Endothelial cell of umbilical vein (primary cell): ENCODE results near the gene GGT6. TPM values are rescaled to one million over a fixed set of nuclear protein-coding genes. Genes with fewer than 3 reads are reported as not detected.

Source experiments
- BruUV-seq: library from RNA; stranded (reverse); fragments of 400-500 nt; replicated peaks from 2 replicates; lab custom pipeline; 2021; lab: Mats Ljungman, UMichigan
- CTCF ChIA-PET: fragments of 300-600, 350-600 bp; sonication (Branson Sonifier 250); formaldehyde crosslinking; loops from one replicate; lab custom pipeline; 2021; ENCODE audit warnings: antibody characterized with exemption, inconsistent platforms; lab: Charles Lee
- POLR2A ChIA-PET: fragments of 300-600, 350-600 bp; sonication (Branson Sonifier 250); formaldehyde crosslinking; loops from one replicate; lab custom pipeline; 2021; ENCODE audit warnings: antibody characterized with exemption, inconsistent platforms; lab: Charles Lee
- DNase-seq: peaks from one replicate; pipeline ENCODE4 v3.0.0-alpha.2; 2011; ENCODE audit warnings: low read depth, low spot score
- FAIRE-seq: peaks from 2 replicates; lab custom pipeline; 2011; peaks lifted over from hg19 to GRCh38; lab: Jason Lieb, UNC
- H2AFZ ChIP-seq: 2 replicates; pipeline ENCODE4 v1.6.0; 2012; ENCODE audit warnings: low read depth, low read length, control low read depth, inconsistent platforms
- H3K27ac ChIP-seq: 2 replicates; pipeline ENCODE4 v1.5.1; 2011; ENCODE audit warnings: low read depth, mild to moderate bottlenecking, control low read depth, low read length, moderate library complexity; ENCODE audit not compliant: insufficient read depth
- H3K27me3 ChIP-seq, 2 experiments: 2 replicates each; pipeline versions ENCODE4 v1.6.0 to v1.6.1; 2011; ENCODE audit warnings: low read length in 2 of 2, mixed read lengths in 1 of 2; ENCODE audit not compliant: control insufficient read depth in 2 of 2, insufficient read depth in 2 of 2
- H3K36me3 ChIP-seq, 2 experiments: 2 replicates in 1 of 2; 3 replicates in 1 of 2; pipeline ENCODE4 v1.5.1; 2011; ENCODE audit warnings: low read length in 2 of 2, mild to moderate bottlenecking in 1 of 2, moderate library complexity in 1 of 2; ENCODE audit not compliant: control insufficient read depth in 2 of 2, insufficient read depth in 2 of 2; ENCODE audit errors: extremely low read depth in 1 of 2
- H3K4me1 ChIP-seq: 3 replicates; pipeline ENCODE4 v1.5.1; 2011; ENCODE audit warnings: mild to moderate bottlenecking, low read length; ENCODE audit not compliant: control insufficient read depth, insufficient read depth; ENCODE audit errors: extremely low read depth
- H3K4me2 ChIP-seq: 2 replicates; pipeline ENCODE4 v1.6.1; 2011; ENCODE audit warnings: low read length, control low read depth, mixed read lengths; ENCODE audit not compliant: insufficient read depth
- H3K4me3 ChIP-seq, 3 experiments: fragments of 200-600 bp in 1 of 3; sonication (generic), shearing (Covaris generic) in 1 of 3; replicated peaks in 1 of 3; 2 replicates each; pipeline ENCODE4 v1.5.1; 2011 to 2016; ENCODE audit warnings: control low read depth in 3 of 3, low read length in 3 of 3, mild to moderate bottlenecking in 2 of 3, inconsistent platforms in 1 of 3, low read depth in 1 of 3, moderate library complexity in 1 of 3; ENCODE audit not compliant: insufficient read depth in 1 of 3
- H3K79me2 ChIP-seq: 2 replicates; pipeline ENCODE4 v1.6.0; 2012; ENCODE audit warnings: low read length, inconsistent platforms; ENCODE audit not compliant: control insufficient read depth, insufficient read depth
- H3K9ac ChIP-seq: replicated peaks from 2 replicates; pipeline ENCODE3; 2011; ENCODE audit warnings: low read length, control low read depth; ENCODE audit not compliant: insufficient read depth; ENCODE audit errors: extremely low read depth
- H3K9me1 ChIP-seq: replicated peaks from 3 replicates; pipeline ENCODE4 v1.6.0; 2011; ENCODE audit warnings: mild to moderate bottlenecking, low read length; ENCODE audit not compliant: control insufficient read depth, insufficient read depth; ENCODE audit errors: extremely low read depth
- H3K9me3 ChIP-seq: replicated peaks from 2 replicates; pipeline ENCODE4 v1.5.1; 2012; ENCODE audit warnings: low read length, inconsistent platforms; ENCODE audit not compliant: control insufficient read depth, insufficient read depth
- H4K20me1 ChIP-seq: replicated peaks from 2 replicates; pipeline ENCODE3; 2011; ENCODE audit warnings: mild to moderate bottlenecking, low read length; ENCODE audit not compliant: control insufficient read depth, insufficient read depth; ENCODE audit errors: extremely low read depth
- EZH2 ChIP-seq: IDR thresholded peaks from 2 replicates; pipeline ENCODE4 v1.6.1; 2012; ENCODE audit warnings: borderline replicate concordance, low read depth, mild to moderate bottlenecking, moderate library complexity, low read length, inconsistent platforms; ENCODE audit not compliant: severe bottlenecking
- JUN ChIP-seq: IDR thresholded peaks from 2 replicates; pipeline ENCODE4 v1.6.1; 2011; ENCODE audit warnings: borderline replicate concordance, low read depth; ENCODE audit not compliant: insufficient read length, insufficient read depth
- MYC ChIP-seq: IDR thresholded peaks from one replicate; pipeline ENCODE4 v1.6.1; 2011; ENCODE audit warnings: mild to moderate bottlenecking, low read depth, low read length
- POLR2AphosphoS5 ChIP-seq: IDR thresholded peaks from 2 replicates; pipeline ENCODE4 v1.6.1; 2012; ENCODE audit warnings: low read depth, mild to moderate bottlenecking, control low read depth, low read length, moderate library complexity; ENCODE audit not compliant: insufficient read depth
- dilution Hi-C: fragments of 300-500 bp; cut with MboI; formaldehyde crosslinking; loops from one replicate; pipeline ENCODE4 v1.15.0; 2019; ENCODE audit warnings: low sequenced_read_pairs; ENCODE audit not compliant: extremely low pct_ligation_motif_present
- intact Hi-C: fragments of 100-400 bp; cut with micrococcal nuclease; formaldehyde crosslinking; loops from one replicate; pipeline ENCODE4 v1.10.0; 2022
- polyA plus RNA-seq, 4 experiments: library from polyadenylated mRNA; depleted of rRNA in 3 of 4; stranded (reverse) in 3 of 4; unstranded in 1 of 4; fragments of >200 nt; gene quantifications; 2 replicates each; pipeline versions ENCODE4 v1.2.1 to v1.2.3, GENCODE V29; 2011 to 2012; ENCODE audit warnings: missing spikeins in 1 of 4
- total RNA-seq: library from RNA; stranded (reverse); gene quantifications from 2 replicates; pipeline ENCODE4 v1.2.3, GENCODE V29; 2021
- TF ChIP-seq, protein P1 (sequence below), 2 donors: IDR thresholded peaks; 1 replicate in 1 of 2; 2 replicates in 1 of 2; pipeline ENCODE4 v1.5.1; 2011; ENCODE audit warnings: low read length in 2 of 2, mild to moderate bottlenecking in 2 of 2, moderate library complexity in 2 of 2, control low read depth in 1 of 2, inconsistent platforms in 1 of 2, low read depth in 1 of 2; ENCODE audit not compliant: insufficient read depth in 1 of 2; ENCODE audit errors: extremely low read depth in 1 of 2
- TF ChIP-seq, protein P2 (sequence below): IDR thresholded peaks from 2 replicates; pipeline ENCODE4 v1.6.1; 2011; ENCODE audit not compliant: insufficient read depth, insufficient read length

The GGT6 gene
- total and polyA plus RNA-seq, 2 donors (not counting 3 experiments of a cell fraction or from before 2014, with no cell fraction given): not detected

DNA sequence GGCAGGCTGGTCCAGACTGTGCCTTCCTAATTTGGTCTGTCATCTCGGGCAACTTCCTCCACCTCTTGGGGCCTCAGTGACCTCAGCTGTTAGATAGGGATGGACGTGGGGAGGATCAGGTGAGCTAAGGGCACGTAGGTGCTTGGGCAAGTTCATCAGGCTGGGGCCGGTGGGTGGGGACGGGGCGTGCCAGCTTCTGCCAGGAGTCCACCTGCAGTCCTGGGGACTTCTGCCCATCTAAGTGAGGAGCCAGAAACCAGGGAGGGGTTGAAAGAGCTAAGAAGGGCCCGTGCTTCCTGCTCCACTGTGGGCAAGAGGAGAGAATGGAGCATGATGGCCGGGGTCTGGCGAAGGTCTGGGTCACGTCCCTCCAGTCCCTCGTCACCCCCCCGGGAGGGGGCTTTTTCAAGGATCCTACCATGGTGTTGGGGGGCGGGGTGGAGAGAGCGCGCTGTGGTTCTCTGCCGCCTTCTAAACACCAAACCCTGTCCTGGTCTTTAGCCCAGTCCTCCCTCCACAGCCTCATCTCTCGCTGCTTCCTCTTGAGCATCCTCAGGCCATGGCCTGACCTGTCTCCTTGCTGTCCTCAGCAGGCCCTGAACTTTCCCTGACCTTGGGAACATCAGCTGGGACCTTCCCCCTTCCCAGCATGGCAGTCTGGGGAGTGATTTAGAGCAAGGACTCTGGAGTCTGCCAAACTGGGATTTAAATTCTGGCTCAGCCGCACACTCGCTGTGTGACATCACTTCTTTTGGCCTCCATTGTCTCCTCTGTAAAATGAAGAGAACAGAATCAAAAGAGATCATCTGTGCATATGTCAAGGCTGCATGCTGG lies 40.1 kb downstream of the GGT6 start:
- Histone ChIP-seq H3K9ac (no peak overlapping the region), H4K20me1 (no peaks in the 10 kb centered on the region), H3K4me1 (peaks cover 21% of the 10 kb centered on the region), H3K27me3 (no peaks in the 10 kb centered on the region), H3K4me2 (no peak overlapping the region), H3K9me3 (no peaks in the 10 kb centered on the region), H3K36me3 (peaks cover 0 to 11% of the 10 kb centered on the region in 2 experiments), H3K9me1 (no peaks in the 10 kb centered on the region), H3K4me3 (no peak overlapping the region), H3K27ac (peak overlapping the region; percentile 41), H3K79me2 (no peaks in the 10 kb centered on the region), H2AFZ (no peak overlapping the region)
- TF ChIP-seq MYC (no peak), EZH2 (no peak), POLR2AphosphoS5 (no peak), JUN (no peak)
- TF ChIP-seq, protein P1, sequence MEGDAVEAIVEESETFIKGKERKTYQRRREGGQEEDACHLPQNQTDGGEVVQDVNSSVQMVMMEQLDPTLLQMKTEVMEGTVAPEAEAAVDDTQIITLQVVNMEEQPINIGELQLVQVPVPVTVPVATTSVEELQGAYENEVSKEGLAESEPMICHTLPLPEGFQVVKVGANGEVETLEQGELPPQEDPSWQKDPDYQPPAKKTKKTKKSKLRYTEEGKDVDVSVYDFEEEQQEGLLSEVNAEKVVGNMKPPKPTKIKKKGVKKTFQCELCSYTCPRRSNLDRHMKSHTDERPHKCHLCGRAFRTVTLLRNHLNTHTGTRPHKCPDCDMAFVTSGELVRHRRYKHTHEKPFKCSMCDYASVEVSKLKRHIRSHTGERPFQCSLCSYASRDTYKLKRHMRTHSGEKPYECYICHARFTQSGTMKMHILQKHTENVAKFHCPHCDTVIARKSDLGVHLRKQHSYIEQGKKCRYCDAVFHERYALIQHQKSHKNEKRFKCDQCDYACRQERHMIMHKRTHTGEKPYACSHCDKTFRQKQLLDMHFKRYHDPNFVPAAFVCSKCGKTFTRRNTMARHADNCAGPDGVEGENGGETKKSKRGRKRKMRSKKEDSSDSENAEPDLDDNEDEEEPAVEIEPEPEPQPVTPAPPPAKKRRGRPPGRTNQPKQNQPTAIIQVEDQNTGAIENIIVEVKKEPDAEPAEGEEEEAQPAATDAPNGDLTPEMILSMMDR (IDR thresholded peaks at IDR 0.05; ENCODE audit: extremely low read depth in 1 of 2, insufficient read depth in 1 of 2, low read depth in 1 of 2, low read length in 2 of 2): no peak
- TF ChIP-seq, protein P2, sequence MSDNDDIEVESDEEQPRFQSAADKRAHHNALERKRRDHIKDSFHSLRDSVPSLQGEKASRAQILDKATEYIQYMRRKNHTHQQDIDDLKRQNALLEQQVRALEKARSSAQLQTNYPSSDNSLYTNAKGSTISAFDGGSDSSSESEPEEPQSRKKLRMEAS: no peak
- BruUV-seq: no TSS peak
- dilution Hi-C loops: no loop called here
- ChIA-PET POLR2A (no interaction called here), CTCF (interaction anchor here (1.1 to 1.2 kb wide), 2 partner anchors 17 to 100 kb away, joined by 3 read pairs; no protein-coding TSS in a partner anchor)
- intact Hi-C loops: no loop called here
- DNase-seq: no peak
- FAIRE-seq: no peak
